ENCODE measurements around the gene ASIC1. TPM values are rescaled to one million over a fixed set of nuclear protein-coding genes. Genes with fewer than 3 reads are reported as not detected.

The ASIC1 gene
- total and polyA plus RNA-seq, 2 of the 13 experiments (the other 11 are each of a cell fraction or from before 2014, with no cell fraction given), result 0.44 to 1.5 TPM

DNA sequence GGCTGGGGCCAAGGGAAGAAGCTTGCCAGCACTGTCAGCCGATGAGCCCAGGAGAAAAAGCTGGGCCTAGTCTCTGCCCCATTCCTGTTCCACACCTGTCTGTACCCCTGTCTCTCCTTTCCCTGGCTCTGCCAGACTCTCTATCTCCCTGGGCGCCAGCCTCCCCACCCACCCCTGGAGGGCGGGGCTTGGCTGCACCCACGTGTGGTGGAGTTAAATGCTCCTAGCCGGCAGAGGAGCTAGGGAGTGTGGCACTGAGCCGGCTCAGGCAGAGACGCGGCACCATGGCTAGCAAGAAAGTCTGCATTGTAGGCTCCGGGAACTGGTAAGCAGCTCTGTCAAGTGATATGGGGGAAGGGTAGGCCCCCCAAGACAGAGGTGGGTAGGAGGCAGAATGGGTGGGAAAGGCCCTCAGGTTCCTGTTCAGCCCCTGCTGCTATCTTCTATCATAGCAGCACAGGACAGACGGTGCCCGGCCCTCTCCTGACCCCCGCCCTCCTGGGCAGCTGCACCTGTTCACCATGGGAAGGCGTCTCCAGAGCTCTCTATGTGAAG is 46.4 kb downstream of the ASIC1 start, which contains the start of gene GPD1 (continued):
- TF ChIP-seq, protein P1, sequence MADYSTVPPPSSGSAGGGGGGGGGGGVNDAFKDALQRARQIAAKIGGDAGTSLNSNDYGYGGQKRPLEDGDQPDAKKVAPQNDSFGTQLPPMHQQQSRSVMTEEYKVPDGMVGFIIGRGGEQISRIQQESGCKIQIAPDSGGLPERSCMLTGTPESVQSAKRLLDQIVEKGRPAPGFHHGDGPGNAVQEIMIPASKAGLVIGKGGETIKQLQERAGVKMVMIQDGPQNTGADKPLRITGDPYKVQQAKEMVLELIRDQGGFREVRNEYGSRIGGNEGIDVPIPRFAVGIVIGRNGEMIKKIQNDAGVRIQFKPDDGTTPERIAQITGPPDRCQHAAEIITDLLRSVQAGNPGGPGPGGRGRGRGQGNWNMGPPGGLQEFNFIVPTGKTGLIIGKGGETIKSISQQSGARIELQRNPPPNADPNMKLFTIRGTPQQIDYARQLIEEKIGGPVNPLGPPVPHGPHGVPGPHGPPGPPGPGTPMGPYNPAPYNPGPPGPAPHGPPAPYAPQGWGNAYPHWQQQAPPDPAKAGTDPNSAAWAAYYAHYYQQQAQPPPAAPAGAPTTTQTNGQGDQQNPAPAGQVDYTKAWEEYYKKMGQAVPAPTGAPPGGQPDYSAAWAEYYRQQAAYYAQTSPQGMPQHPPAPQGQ (CRISPR knock-in tag; IDR thresholded peaks at IDR 0.05; ENCODE audit: borderline replicate concordance), result no peak
- TF ChIP-seq TEAD3 (CRISPR knock-in tag; optimal IDR thresholded peaks at IDR 0.05; ENCODE audit: borderline replicate concordance), result no peak
- no peak for TF ChIP-seq CENPT (CRISPR knock-in tag; IDR thresholded peaks at IDR 0.05; ENCODE audit: low read depth)
- peak; percentile 97 for TF ChIP-seq SAP130 (CRISPR knock-in tag; IDR thresholded peaks at IDR 0.05; ENCODE audit: low read depth)
- no peak for TF ChIP-seq SOX13 (IDR thresholded peaks at IDR 0.05)
- no peak for TF ChIP-seq SOX13 (CRISPR knock-in tag; conservative IDR thresholded peaks at IDR 0.05 in 1 of 2, IDR thresholded peaks at IDR 0.05 in 1 of 2)
- TF ChIP-seq HES4 (CRISPR knock-in tag; IDR thresholded peaks at IDR 0.05; ENCODE audit: borderline replicate concordance), result no peak
- TF ChIP-seq ZFYVE20 (CRISPR knock-in tag; IDR thresholded peaks at IDR 0.05; ENCODE audit: borderline replicate concordance, low read depth), result no peak
- no peak for TF ChIP-seq ZNF672 (CRISPR knock-in tag; IDR thresholded peaks at IDR 0.05)
- TF ChIP-seq HOXA7 (CRISPR knock-in tag; IDR thresholded peaks at IDR 0.05), result no peak
- TF ChIP-seq FOXK1 (CRISPR knock-in tag; IDR thresholded peaks at IDR 0.05; ENCODE audit: borderline replicate concordance, low read depth), result no peak
- TF ChIP-seq BORCS8-MEF2B (CRISPR knock-in tag; IDR thresholded peaks at IDR 0.05), result 0 out of 2 replicates have a peak, but pooled peaks have one; percentile 21
- no peak for TF ChIP-seq ZNF354B (CRISPR knock-in tag; IDR thresholded peaks at IDR 0.05)
- TF ChIP-seq SMARCC2 (IDR thresholded peaks at IDR 0.05), result no peak
- TF ChIP-seq REPIN1 (CRISPR knock-in tag; IDR thresholded peaks at IDR 0.05; ENCODE audit: borderline replicate concordance, low read depth), result 0 out of 2 replicates have a peak, but pooled peaks have one; percentile 35
- TF ChIP-seq RAD51 (IDR thresholded peaks at IDR 0.05; ENCODE audit: borderline replicate concordance), result no peak
- no peak for TF ChIP-seq ZNF430 (CRISPR knock-in tag; IDR thresholded peaks at IDR 0.05)
- TF ChIP-seq, protein P2, sequence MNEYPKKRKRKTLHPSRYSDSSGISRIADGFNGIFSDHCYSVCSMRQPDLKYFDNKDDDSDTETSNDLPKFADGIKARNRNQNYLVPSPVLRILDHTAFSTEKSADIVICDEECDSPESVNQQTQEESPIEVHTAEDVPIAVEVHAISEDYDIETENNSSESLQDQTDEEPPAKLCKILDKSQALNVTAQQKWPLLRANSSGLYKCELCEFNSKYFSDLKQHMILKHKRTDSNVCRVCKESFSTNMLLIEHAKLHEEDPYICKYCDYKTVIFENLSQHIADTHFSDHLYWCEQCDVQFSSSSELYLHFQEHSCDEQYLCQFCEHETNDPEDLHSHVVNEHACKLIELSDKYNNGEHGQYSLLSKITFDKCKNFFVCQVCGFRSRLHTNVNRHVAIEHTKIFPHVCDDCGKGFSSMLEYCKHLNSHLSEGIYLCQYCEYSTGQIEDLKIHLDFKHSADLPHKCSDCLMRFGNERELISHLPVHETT (CRISPR knock-in tag; conservative IDR thresholded peaks at IDR 0.05), result no peak
- 0 out of 2 replicates have a peak, but pooled peaks have one; percentile 24 for TF ChIP-seq TGIF2 (CRISPR knock-in tag; IDR thresholded peaks at IDR 0.05)
- no peak for TF ChIP-seq EZH2 (conservative IDR thresholded peaks at IDR 0.05; ENCODE audit: low read depth, low read length)
- TF ChIP-seq ZNF879 (CRISPR knock-in tag; IDR thresholded peaks at IDR 0.05), result no peak
- TF ChIP-seq ZNF878 (CRISPR knock-in tag; IDR thresholded peaks at IDR 0.05), result no peak
- TF ChIP-seq, protein P3, sequence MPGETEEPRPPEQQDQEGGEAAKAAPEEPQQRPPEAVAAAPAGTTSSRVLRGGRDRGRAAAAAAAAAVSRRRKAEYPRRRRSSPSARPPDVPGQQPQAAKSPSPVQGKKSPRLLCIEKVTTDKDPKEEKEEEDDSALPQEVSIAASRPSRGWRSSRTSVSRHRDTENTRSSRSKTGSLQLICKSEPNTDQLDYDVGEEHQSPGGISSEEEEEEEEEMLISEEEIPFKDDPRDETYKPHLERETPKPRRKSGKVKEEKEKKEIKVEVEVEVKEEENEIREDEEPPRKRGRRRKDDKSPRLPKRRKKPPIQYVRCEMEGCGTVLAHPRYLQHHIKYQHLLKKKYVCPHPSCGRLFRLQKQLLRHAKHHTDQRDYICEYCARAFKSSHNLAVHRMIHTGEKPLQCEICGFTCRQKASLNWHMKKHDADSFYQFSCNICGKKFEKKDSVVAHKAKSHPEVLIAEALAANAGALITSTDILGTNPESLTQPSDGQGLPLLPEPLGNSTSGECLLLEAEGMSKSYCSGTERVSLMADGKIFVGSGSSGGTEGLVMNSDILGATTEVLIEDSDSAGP (CRISPR knock-in tag; IDR thresholded peaks at IDR 0.05; ENCODE audit: borderline replicate concordance), result peak; percentile 59; the same call in 1 of the 2 replicates
- no peak for TF ChIP-seq SMAD1 (CRISPR knock-in tag; IDR thresholded peaks at IDR 0.05; ENCODE audit: borderline replicate concordance, low read depth)

Measured in HepG2 (cell line).